EH (cell line): Measurements from ENCODE around the gene ATP11C.
"Not testable (repeated sequence)": the region's sequence is repeated elsewhere in the genome, so short reads cannot be mapped to it uniquely, and the experiment has no call there.

Experiments
- DNase-seq: peaks from one replicate; pipeline ENCODE4 v3.0.0-alpha.2; 2015; ENCODE audit warnings: low read depth

ATP11C gene

DNA sequence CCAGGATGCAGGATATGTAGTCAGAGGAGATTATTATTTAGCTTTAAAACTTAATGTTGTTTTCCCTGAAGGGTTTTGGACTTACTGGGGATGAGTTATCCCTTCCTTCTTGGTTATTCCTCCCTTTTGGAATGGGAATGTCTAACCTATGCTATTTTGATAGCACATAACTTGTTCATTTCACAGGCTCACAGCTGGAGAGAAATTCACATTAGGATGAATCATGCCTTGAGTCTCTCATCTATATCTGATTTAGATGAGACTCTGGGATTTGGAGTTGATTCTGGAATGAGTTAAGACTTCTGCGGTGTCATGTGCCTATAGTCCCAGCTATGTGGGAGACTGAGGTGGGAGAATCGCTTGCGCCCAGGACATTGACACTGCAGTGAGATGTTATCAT is 81.1 kb downstream of the ATP11C start:
- peak; percentile 93 for DNase-seq

- no peak for DNase-seq
These were observed 81.9 kb downstream of the ATP11C start for GRCh38 chrX:139850968-139851367.

- DNase-seq, result no peak
These were observed 88.0 kb downstream of the ATP11C start for GRCh38 chrX:139844884-139845283.

DNA sequence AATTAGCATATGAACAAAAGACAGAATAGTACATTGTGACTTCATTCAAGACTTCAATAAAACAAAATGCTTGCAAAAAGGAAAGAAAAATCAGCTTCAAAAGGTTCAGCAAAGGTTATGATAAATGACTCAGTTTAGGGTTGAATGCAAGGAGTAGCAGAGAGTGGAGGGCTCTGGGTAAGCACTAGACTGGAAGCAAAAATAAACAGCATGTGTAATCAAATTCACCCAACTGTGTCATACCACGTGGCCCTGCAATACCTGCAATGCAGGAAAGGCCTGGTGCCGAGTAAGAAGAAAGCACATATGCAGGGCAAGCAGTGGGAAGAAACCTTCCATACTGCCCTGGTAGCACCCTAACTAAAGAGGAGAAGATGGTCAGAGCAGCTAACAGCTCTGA is 88.7 kb downstream of the ATP11C start:
- no peak for DNase-seq

DNA sequence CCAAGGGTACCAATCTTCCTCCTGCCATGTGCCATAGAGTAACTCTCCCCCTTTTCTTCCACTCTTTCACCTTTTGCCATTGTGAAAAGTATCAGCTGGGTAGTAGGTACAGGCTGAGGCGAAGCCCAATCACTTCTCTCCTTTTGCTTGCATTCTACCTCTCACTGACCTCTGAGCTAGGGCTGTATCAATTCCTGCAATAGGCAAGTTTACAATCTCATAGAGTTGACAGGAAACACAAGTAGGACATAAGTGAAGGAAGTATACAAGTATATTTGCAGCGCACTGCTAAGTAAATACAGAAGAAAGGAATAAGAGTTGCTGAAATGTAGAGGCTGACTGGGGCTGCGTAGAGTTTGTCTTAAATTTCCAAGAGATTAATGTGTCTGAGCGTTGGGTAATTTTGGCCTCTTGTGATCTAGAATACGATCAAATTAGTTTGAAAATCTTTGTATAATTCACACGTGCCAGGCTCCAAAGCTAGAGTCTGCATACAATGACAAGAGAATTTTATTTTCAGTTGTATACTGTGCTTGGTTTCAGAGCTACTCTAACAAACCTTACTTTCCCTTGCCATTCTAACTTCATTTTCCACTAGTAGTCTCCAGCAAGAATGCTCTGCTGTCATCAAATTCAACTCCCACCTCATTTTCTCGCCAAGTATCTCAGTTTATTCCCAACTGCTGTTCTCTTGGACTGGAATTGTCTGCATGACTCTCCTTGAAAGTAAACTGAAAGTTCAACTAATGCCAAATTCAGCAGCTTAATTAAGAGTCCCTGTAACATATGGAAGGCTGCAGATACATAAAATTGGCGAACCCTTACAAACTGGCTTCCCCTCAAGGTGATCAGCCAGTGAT is 90.3 kb downstream of the ATP11C start:
- no peak for DNase-seq

GRCh38 chrX:139836335-139836734 is 96.5 kb downstream of the ATP11C start:
- not testable (repeated sequence) for DNase-seq

- no peak for DNase-seq
These were observed 98.0 kb downstream of the ATP11C start for GRCh38 chrX:139834879-139835278.

DNA sequence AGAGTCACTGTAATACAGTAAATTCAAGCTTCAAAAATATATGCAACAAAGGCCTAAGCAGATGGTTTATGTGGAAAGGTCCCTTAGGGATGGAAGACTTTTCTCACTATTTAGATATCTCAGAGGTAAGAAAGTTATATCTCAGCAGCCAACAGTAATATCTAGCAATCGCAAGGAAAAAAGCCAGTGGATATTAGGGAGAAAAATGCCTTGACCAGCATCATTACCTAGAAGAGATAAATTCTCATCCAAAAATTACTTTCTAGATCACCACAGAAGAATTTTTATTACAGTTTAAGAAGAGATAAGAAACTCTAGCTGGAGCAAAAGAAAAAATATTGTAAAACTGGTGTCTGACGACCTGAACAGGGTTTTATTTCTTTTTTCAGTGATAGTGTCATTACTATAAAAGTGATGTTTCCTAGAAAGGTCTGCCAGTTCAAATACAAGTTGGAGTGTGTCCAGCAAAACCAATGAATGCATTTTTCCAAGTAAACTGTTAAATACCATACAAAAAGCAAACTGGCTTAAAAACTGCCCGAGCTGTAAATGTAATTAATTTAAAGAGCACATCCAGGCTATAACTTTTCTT is 100.0 kb downstream of the ATP11C start:
- DNase-seq, result peak; percentile 47

- peak; percentile 81 for DNase-seq
These were observed 101.0 kb downstream of the ATP11C start for GRCh38 chrX:139831675-139832456.

GRCh38 chrX:139831017-139831416 is 101.8 kb downstream of the ATP11C start:
- no peak for DNase-seq

- no peak for DNase-seq
These were observed 104.0 kb downstream of the ATP11C start for GRCh38 chrX:139828830-139829229.

DNA sequence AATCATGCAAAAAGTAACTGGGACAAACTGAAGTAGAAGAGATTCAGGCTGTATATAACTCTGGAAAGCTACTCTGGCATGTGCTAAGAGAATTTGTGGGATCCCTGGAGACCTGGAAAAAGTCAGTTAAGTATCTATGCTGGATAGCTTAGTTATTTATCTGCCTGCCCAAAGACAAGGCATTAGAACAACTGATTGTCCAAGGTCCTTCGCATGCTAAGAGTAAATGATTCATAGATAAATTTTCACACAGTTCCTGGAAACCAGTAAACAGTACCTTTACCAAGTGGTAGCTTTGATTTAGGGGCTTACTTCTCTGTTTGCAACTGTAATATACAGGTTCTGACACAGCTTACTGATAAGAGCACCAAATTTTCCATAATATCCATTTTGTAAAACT is 104.8 kb downstream of the ATP11C start:
- DNase-seq, result no peak

DNA sequence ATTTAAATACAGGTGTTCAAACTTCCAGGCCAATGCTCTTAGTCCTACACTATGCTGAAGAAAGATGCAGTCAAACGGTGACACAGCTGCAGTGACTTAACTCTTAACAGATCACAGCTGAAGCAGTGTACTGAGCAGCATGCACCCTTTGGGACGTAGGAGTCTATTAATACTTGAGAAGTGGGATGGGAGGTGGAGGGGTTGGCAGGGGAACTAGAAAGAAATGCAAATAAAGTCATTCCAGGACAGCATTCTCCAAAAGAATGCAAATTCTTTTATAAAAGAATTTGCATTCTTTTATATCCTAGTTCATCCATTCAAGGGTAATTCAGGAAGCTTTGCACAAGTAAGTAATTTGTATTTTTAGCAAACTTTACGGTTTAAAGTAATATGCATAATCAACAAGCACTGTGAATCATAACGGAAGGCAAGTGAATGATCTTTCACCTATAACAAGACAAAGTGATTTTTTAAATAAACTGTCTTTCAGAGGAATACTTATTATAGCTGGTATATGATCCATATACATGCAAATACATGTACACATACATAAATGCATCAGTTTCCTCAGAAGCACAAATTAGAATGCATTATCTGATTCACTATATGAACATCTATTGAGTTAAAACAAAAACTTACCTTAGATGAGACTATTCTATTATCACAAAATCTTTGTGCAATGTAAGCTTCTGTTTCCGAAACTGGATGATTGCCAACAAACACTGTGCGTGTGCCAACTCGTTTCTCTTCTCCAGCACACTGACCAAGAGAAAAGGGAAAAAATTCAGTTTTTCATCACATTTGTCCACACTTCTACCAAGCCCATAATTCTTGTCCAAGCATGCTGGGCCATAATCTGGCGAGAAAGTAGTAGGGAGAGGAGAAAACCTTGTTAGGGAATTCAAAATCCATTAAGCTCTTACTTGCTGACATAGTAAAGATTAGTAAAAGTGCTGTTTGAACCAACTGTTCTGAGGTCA is 106.5 kb downstream of the ATP11C start:
- DNase-seq, result peak; percentile 90

DNA sequence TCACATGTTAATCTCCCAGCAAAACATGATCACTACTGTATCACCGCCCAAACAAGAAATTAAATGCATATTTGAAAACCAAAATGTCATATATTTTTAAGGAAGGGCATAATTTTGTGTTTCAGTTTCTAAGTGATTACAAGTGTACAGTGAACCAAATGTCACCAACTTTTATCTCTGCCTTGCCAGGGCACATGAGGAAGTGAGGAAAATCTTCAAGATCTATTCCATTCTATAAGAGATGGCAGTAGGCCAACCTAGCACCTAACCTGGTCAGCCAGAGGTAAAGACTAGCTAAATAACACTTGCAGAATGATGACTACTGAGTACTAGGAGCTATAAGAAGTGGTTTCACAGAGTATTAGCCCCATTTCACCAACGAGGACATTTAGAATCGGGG is 107.2 kb downstream of the ATP11C start:
- DNase-seq, result no peak

- no peak for DNase-seq
These were observed 109.0 kb downstream of the ATP11C start for GRCh38 chrX:139823806-139824205.

DNA sequence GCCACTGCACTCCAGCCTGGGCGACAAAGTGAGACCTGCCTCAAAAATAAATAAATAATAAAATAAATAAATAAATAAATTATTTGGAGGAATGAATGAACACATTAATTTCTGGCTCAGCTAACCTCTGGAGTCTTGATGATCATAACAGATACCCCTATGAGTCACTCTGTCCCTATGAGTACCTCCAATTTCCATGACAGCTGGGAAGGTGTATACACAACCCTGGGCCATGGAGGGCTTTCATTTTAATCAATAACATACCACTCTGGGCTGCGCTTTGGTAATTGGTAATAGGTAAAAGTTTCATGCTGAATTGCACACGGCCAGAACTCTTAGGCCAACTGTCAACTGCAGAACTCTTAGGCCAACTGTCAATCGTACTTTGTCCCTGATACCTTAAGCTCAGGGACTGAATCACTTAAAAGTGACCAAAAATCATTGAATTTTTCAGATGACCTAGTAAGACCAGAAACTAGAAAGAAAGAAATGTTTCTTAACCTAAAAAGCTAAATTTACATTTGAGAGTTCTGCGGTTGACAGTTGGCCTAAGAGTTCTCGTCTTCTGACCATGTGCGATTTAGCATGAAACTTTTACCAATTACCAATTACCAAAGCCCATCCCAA is 112.4 kb downstream of the ATP11C start:
- no peak for DNase-seq

DNA sequence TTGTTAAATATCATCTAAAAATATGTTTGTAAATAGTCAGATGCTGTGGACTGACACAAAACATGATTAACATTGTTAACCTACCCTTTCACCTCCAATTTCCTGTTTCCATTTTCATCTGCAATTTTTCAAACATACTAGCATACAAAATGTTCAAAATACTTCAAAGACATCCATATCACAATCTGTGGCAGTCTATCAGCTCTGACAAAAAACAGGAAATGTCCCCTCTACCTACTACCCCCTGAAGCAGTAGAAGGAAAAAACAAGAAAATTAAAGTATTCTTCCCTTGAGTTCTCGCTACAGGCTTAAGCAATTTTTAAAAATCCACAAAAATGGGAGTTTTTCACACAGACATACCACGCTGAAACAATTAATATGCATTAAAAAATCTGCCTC is 116.6 kb downstream of the ATP11C start:
- no peak for DNase-seq

DNA sequence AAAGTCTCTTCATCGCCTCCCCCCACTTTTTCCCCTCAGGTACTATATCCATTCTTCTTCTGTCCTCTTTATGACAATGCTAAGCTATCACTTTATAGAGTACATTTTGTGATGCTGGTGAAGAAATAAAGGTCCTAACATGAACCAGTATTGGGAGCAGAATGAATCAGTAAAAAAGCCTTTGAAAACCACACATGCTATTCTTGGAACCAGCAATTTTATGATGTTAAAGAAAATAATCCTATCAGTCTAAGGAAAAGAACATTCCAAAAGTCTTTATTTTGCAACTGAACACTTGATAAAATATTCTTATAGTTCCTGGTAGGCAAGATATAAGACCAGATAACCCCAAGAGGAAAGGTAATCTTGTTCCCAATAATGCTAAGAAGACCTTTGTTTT is 117.1 kb downstream of the ATP11C start:
- DNase-seq, result peak; percentile 56

GRCh38 chrX:139811942-139812629 is 120.8 kb downstream of the ATP11C start:
- no peak for DNase-seq

GRCh38 chrX:139804482-139804881 is 128.4 kb downstream of the ATP11C start:
- no peak for DNase-seq

DNA sequence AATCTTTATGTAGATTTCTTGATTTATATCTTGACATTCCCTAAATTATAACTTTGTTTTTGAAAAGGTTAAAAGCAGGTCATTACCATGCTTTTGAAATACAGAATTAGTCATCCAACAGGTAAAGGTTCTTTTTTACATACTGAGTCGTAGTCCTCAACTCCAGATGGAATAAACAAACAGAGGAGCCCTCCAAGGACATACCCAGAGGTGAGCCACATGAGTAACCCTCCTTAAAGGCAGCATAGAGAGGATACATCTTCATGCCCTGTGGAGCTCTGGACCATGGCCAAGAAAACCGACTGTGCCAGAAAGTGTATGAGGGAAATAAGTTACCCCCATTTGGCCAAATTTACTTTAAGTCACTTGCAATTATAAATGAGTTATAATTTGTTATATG is 129.6 kb downstream of the ATP11C start:
- no peak for DNase-seq
